GM21737 (cell line): ENCODE results near the gene ARMH4.
"Not testable (repeated sequence)": the region's sequence is repeated elsewhere in the genome, so short reads cannot be mapped to it uniquely, and the experiment has no call there.

Experiments used
- ATAC-seq: cut with Tn5 transposase; IDR thresholded peaks from one replicate; pipeline ENCODE4 v1.9.1; 2021; ENCODE audit warnings: mild to moderate bottlenecking, moderate library complexity; ENCODE audit not compliant: unreplicated experiment

ARMH4 gene

GRCh38 chr14:58145936-58146335 lies 6.1 kb downstream of the ARMH4 start:
- ATAC-seq = no peak

GRCh38 chr14:58143106-58143505 lies 8.9 kb downstream of the ARMH4 start:
- ATAC-seq = no peak

- ATAC-seq = no peak
Observed at GRCh38 chr14:58141893-58142292, 10.1 kb downstream of the ARMH4 start.

DNA sequence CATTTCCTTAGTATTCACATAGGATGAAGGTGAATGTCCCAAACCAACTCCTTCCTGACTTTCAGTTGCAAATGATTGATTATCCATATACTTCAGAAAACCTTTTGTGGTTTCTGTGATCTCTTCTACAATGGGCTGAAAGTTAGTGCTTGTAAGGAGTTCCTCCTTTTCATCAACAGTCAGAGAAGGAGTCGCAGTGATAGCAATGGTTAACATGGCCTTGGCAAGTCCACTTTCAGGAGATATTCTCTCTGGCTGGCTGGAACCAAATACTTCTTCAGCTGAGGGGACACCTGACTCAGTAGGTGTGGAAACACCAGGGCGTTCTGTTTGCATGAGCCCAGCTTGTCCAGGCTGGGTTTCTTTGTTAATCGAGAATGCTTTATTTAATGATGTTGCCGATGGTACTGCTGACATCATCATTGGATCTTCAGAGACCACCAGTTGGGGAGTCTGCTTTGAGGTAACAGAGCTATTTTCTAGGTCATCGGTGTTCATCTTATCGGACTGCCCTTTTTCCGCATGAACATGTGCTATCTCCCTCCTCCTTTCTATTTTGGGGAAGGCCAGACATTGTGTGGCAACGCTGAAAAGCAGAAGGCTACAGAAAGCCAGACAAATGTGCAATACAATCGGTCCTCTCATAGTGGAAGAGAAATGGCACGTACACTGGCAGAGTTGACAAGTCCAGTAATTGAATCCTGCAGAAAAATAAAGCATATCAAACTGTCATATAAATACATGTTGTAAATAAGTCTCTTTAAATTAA lies 13.1 kb downstream of the ARMH4 start:
- no peak for ATAC-seq

DNA sequence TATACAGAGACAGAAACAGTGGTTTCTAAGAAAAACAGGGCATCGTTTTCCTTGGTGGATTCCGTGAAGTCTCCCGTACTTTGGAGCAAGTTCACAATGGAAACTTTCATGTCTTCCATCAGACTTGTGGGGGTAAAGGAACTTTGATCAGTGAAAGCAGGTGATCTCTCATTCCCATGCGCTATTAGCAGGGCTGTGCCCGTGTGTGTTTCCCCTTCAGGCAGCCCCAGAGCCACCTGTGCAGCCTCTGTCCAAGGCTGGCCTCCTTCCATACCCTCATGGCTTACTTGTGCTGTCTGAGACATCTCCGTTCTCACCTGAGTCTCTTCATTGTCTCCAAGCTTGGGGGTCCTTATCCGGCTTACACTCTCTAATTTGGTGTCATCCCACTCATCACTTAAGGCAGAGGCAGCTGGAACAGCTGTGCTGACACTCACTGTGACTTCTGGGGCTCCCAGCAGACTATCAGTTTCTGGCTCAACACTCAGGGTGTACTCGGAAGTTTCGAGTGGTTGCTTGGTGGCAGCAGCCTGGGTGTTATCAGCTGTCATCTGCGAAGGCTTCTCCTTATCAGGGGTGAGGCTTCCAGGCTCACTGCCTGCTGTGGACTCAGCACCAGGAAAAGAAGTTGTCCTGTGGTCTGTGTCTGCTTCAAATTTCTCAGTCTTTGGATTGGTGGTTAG lies 13.8 kb downstream of the ARMH4 start:
- no peak for ATAC-seq

DNA sequence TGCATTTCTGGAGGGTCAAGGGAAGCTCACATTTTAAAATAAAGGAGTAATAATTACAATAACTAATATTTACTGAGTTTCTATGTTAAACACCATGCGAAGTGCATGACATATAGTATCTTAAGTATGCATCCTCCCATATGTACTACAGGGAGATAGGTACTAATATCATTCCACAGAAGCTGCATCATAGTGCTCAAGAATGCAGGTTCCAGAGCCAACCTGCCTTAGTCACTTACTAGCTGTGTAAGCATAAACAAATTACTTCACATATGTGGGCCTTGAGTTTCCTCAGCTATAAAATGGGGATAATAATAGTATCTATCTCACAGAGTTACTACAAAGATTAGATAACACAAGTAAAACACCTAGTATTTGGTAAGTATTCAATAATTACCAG lies 18.3 kb downstream of the ARMH4 start:
- no peak for ATAC-seq

DNA sequence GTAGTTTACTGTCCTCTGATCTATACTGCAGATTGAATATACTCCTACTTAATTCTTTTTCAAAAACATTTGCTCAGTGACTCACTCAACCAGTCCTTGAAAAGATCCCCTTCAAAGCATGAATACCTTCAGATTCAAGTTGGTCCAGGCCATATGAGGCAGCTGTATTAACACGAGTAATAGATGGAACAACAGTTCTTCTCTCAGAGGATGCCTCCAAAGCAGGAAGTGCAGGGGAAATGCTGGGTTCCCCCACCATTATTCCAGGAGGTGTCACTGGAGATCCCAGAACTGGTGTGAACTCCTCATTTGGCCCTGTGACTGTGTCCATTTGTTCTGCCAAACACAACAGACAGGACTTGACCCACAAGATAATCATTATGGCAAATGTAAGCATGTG lies 20.6 kb downstream of the ARMH4 start:
- no peak for ATAC-seq

DNA sequence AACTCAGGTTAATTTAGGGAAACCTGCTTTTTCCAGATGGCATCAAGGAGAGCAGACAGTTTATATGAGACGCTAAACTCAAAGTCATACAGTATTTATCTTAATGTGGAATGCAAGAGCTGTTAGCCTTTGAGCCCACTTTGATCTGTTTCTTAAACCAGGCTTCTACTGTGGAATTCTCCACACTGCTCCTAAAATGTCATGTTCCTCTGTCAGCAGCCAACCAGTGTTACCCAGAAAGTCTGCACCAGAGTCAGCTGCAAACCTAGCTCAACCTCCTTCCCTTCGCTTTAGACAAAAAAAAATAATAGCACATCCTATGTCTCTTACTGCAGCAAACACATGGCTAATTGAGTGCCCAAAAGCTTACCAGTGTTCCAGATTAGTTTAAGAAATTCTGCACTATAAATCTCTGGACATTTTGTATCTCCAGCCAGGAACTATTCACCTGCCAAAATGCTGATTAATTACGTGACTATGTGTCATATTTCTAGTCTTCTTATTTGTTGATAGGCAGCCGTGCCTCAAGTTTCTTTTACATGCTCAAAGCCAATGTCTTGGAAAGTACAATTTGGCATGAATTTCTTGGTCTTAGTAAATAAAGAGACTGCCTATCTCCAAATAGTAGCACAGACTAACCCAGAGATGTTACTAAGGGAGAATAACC lies 21.8 kb downstream of the ARMH4 start:
- ATAC-seq = no peak

- no peak for ATAC-seq
Observed at GRCh38 chr14:58129208-58129607, 22.8 kb downstream of the ARMH4 start.

DNA sequence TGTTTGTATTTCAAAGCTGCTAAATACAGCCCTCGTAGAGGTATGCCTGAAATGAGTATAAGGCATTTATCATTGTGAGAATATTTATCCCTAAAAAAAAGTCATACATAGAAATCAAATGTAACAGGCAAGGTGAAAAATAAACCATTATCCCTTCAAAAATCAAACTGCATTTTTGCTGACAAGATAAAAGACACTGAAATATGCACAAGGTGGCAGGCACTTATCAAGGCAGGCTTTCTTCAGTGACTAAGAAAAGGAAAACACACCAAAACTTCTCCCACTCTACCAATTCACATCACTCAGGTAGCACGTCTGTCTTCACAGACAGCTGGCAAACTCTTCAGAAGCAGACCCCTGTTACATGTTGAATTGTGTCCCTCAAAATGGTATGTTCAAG lies 23.6 kb downstream of the ARMH4 start:
- no peak for ATAC-seq

DNA sequence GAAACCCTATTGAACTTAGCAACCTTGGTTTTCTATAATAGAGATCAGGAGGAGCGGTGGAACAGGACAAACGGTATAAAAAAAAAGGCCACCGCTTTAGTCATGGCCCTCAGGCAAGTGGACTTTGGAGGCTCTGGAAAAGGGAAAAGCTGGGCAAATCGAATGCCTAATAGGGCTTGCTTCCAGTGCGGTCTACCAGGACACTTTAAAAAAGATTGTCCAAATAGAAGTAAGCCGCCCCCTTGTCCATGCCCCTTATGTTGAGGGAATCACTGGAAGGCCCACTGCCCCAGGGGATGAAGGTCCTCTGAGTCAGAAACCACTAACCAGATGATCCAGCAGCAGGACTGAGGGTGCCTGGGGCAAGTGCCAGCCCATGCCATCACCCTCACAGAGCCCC lies 29.5 kb downstream of the ARMH4 start:
- not testable (repeated sequence) for ATAC-seq

- no peak for ATAC-seq
Observed at GRCh38 chr14:58121530-58122186, 30.4 kb downstream of the ARMH4 start.

GRCh38 chr14:58119381-58119780 lies 32.6 kb downstream of the ARMH4 start:
- ATAC-seq = no peak

DNA sequence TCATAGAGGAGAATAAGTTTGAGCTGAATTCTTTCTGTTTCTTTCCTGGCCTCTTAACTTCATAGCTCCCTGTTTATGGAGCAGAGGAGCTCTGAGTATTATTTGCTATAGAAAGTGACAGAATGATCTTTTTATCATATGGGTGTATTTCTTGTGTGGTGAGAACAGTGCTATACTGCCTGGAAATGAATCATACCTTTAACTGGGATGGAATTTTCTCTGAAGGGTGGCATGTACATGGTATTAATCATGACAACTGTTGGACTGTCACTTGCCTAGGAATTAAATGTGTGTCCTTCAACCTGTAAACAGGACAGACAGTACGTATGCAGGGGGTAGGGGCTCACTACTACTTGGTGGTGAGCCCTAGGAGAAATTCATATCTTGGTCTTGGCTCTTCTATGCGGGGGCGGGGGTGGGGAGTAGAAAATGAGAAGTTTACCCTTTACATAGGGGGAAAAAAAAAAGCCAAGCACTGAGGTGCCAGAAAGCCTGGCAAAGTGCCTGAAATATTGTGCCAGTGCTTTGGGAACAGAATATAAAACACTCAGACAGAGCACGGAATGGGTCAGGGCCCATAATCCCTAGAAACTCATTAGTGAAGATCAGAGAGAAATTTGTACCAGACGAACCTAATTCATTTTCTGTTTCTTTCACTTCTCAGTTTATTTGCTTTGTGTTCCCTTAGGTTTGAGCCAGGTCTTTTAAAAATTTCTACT lies 33.8 kb downstream of the ARMH4 start:
- no peak for ATAC-seq

GRCh38 chr14:58109744-58110143 lies 42.3 kb downstream of the ARMH4 start:
- ATAC-seq = no peak

GRCh38 chr14:58108717-58109116 lies 43.3 kb downstream of the ARMH4 start:
- ATAC-seq = no peak

- no peak for ATAC-seq
Observed at GRCh38 chr14:58107947-58108552, 44.0 kb downstream of the ARMH4 start.

DNA sequence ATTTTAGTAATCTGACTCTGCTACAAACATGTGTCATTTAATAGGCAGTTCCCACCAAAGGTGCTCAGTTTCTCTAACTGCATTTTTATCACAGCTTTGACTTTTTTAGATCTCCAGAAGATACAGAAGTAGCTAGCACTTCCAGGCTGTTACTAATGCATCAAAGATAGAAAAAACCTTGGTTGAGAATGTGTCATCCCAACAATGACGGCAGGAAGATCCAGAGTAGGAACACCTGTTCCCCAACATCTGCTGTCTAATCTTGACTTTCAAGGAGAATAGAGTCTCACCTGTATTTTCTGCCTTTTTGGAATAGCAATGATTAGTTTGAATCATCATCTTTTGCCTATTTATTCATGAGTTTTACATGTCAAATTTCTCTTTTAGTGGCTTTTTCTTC lies 45.0 kb downstream of the ARMH4 start:
- ATAC-seq = no peak

GRCh38 chr14:58106446-58106845 lies 45.6 kb downstream of the ARMH4 start:
- ATAC-seq = no peak

- ATAC-seq = no peak
Observed at GRCh38 chr14:58104808-58105207, 47.2 kb downstream of the ARMH4 start.
